HEK293T (cell line): Measurements from ENCODE around the gene XAGE1B.

ENCODE experiments used
- ARNT ChIP-seq: fragments of 450-650 bp; IDR thresholded peaks from 2 replicates; pipeline ENCODE4 v1.6.1; 2017; ENCODE audit warnings: mild to moderate bottlenecking
- CTBP1 ChIP-seq: fragments of 450-650 bp; IDR thresholded peaks from 2 replicates; pipeline ENCODE4 v1.6.1; 2016; ENCODE audit warnings: borderline replicate concordance
- FOXA1 ChIP-seq: fragments of 450-650 bp; IDR thresholded peaks from 2 replicates; pipeline ENCODE4 v1.6.1; 2016; ENCODE audit warnings: mild to moderate bottlenecking
- FOXK2 ChIP-seq: fragments of 450-650 bp; IDR thresholded peaks from 2 replicates; pipeline ENCODE4 v1.6.1; 2016; ENCODE audit warnings: mild to moderate bottlenecking
- FOXM1 ChIP-seq: fragments of 450-650 bp; IDR thresholded peaks from 2 replicates; pipeline ENCODE4 v1.6.1; 2017; ENCODE audit warnings: mild to moderate bottlenecking, borderline replicate concordance
- L3MBTL2 ChIP-seq: fragments of 450-650 bp; conservative IDR thresholded peaks from 2 replicates; pipeline ENCODE4 v1.6.1; 2016; ENCODE audit warnings: mild to moderate bottlenecking
- LEF1 ChIP-seq: fragments of 450-650 bp; IDR thresholded peaks from 2 replicates; pipeline ENCODE4 v1.6.1; 2017; ENCODE audit warnings: mild to moderate bottlenecking, borderline replicate concordance
- NFRKB ChIP-seq: fragments of 450-650 bp; IDR thresholded peaks from 2 replicates; pipeline ENCODE4 v1.6.1; 2016; ENCODE audit warnings: mild to moderate bottlenecking, moderate library complexity
- SP1 ChIP-seq: fragments of 450-650 bp; IDR thresholded peaks from 2 replicates; pipeline ENCODE4 v1.6.1; 2017
- ZNF384 ChIP-seq: fragments of 450-650 bp; IDR thresholded peaks from 2 replicates; pipeline ENCODE4 v1.6.1; 2016

DNA sequence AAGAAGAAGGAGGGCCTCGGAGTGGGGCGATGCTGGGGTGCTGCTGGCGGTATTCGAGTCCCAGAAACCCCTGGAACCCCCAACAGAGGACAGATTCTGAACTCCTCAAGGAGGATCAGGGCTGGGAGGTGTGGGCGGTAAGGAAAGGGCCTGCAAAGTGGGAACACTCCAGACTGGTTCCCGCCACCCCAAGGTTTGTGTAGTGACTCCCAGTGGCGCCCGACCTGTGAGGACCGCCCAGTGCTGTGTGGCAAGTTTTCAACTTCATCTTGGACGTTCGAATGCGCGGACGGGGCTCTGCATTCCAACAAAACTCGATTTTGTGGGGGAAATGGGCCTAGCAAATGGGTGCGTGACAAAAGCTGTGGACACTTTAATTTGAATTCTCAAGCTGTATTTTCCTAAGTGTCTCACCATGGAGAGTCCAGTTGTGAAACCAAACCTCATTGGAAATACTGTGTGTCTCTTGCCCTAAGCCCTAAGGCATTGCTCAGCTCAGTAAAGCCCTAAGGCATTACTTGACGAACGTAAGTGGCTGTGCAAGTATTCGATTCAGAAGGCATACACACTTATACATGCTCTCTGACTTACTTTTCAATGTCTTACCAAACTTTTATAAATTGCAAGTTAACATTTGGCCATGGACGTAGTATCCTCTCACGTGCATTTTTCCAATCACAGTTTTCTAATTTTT, 27.4 kb upstream of the XAGE1B start:
- TF ChIP-seq ZNF384 (no peak), CTBP1 (no peak), FOXM1 (no peak), ARNT (no peak), FOXA1 (no peak), SP1 (no peak), LEF1 (no peak), L3MBTL2 (no peak), NFRKB (no peak), FOXK2 (no peak)
